ENCODE results near the gene DHX40.

The DHX40 gene

GRCh38 chr17:59634632-59635541 lies 69.5 kb downstream of the DHX40 start:
- Histone ChIP-seq H3K4me3 (ENCODE audit: insufficient read depth, low read length, poor library complexity, severe bottlenecking) (no peak overlapping the region), H4K20me1 (ENCODE audit: low read depth, low read length) (peaks cover 19% of the 10 kb centered on the region), H3K27ac (ENCODE audit: low read depth, low read length) (no peak overlapping the region), H2AFZ (ENCODE audit: low read depth, low read length, severe bottlenecking) (no peak overlapping the region), H3K9me3 (ENCODE audit: insufficient read depth, low read length) (no peaks in the 10 kb centered on the region), H3F3A (ENCODE audit: insufficient read depth) (peaks cover 5% of the 10 kb centered on the region; the same call in 1 of the 2 replicates), H3K79me2 (ENCODE audit: insufficient read depth, low read length) (peaks cover 97% of the 10 kb centered on the region), H3K9me2 (replicated peaks; ENCODE audit: insufficient read depth, low read length) (no peaks in the 10 kb centered on the region), H3K36me3 (ENCODE audit: low read length) (no peaks in the 10 kb centered on the region), H3K4me2 (ENCODE audit: low read depth, low read length, poor library complexity, severe bottlenecking) (no peak overlapping the region), H3K27me3 (ENCODE audit: low read length) (no peaks in the 10 kb centered on the region), H3K9ac (ENCODE audit: low read length) (no peak overlapping the region)
- TF ChIP-seq, protein P1, sequence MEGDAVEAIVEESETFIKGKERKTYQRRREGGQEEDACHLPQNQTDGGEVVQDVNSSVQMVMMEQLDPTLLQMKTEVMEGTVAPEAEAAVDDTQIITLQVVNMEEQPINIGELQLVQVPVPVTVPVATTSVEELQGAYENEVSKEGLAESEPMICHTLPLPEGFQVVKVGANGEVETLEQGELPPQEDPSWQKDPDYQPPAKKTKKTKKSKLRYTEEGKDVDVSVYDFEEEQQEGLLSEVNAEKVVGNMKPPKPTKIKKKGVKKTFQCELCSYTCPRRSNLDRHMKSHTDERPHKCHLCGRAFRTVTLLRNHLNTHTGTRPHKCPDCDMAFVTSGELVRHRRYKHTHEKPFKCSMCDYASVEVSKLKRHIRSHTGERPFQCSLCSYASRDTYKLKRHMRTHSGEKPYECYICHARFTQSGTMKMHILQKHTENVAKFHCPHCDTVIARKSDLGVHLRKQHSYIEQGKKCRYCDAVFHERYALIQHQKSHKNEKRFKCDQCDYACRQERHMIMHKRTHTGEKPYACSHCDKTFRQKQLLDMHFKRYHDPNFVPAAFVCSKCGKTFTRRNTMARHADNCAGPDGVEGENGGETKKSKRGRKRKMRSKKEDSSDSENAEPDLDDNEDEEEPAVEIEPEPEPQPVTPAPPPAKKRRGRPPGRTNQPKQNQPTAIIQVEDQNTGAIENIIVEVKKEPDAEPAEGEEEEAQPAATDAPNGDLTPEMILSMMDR (IDR thresholded peaks at IDR 0.05; ENCODE audit: insufficient read depth, low read length, poor library complexity, severe bottlenecking): no peak
- no peak for TF ChIP-seq EZH2phosphoT487 (conservative IDR thresholded peaks at IDR 0.05; ENCODE audit: low read length)

- Histone ChIP-seq H3K4me3 (ENCODE audit: insufficient read depth, low read length, poor library complexity, severe bottlenecking) (no peak overlapping the region), H3K9ac (ENCODE audit: low read length) (no peak overlapping the region), H3K27ac (ENCODE audit: low read depth, low read length) (no peak overlapping the region), H3K36me3 (ENCODE audit: low read length) (no peaks in the 10 kb centered on the region), H3K9me3 (ENCODE audit: insufficient read depth, low read length) (no peaks in the 10 kb centered on the region), H4K20me1 (ENCODE audit: low read depth, low read length) (peaks cover 29% of the 10 kb centered on the region), H3K4me2 (ENCODE audit: low read depth, low read length, poor library complexity, severe bottlenecking) (no peak overlapping the region), H3K27me3 (ENCODE audit: low read length) (no peaks in the 10 kb centered on the region), H3F3A (ENCODE audit: insufficient read depth) (peaks cover 21% of the 10 kb centered on the region), H3K79me2 (ENCODE audit: insufficient read depth, low read length) (peaks cover 97% of the 10 kb centered on the region), H3K9me2 (replicated peaks; ENCODE audit: insufficient read depth, low read length) (no peaks in the 10 kb centered on the region), H2AFZ (ENCODE audit: low read depth, low read length, severe bottlenecking) (no peak overlapping the region)
- TF ChIP-seq, protein P1 (IDR thresholded peaks at IDR 0.05; ENCODE audit: insufficient read depth, low read length, poor library complexity, severe bottlenecking): no peak
- no peak for TF ChIP-seq EZH2phosphoT487 (conservative IDR thresholded peaks at IDR 0.05; ENCODE audit: low read length)
Observed at GRCh38 chr17:59637611-59638310, 72.4 kb downstream of the DHX40 start.

DNA sequence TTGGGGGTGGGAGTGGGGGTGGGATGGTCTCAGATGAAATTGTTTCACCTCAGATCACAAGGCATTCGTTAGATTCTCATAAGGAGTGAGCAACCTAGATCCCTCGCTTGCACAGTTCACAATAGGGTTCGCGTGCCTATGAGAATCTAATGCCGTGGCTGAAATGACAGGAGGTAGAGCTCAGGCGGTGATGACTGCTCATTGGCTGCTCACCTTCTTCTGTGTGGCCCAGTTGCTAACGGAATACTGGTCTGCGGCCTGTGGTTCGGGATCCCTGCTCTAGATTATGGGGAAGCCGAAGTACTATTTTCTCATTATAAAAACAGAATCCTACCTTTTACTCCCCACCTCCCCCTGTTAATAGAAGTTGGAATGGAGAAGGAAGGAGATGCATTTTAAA lies 73.1 kb downstream of the DHX40 start:
- no peak overlapping the region for H3K4me3 ChIP-seq (ENCODE audit: insufficient read depth, low read length, poor library complexity, severe bottlenecking)
- H3K9ac ChIP-seq (ENCODE audit: low read length): no peak overlapping the region
- H3K9me2 ChIP-seq (replicated peaks; ENCODE audit: insufficient read depth, low read length): no peaks in the 10 kb centered on the region
- TF ChIP-seq EZH2phosphoT487 (conservative IDR thresholded peaks at IDR 0.05; ENCODE audit: low read length): no peak
- TF ChIP-seq, protein P1 (IDR thresholded peaks at IDR 0.05; ENCODE audit: insufficient read depth, low read length, poor library complexity, severe bottlenecking): no peak
- H3K27me3 ChIP-seq (ENCODE audit: low read length): no peaks in the 10 kb centered on the region
- no peaks in the 10 kb centered on the region for H3K36me3 ChIP-seq (ENCODE audit: low read length)
- no peak overlapping the region for H2AFZ ChIP-seq (ENCODE audit: low read depth, low read length, severe bottlenecking)
- peaks cover 37% of the 10 kb centered on the region for H4K20me1 ChIP-seq (ENCODE audit: low read depth, low read length)
- H3K79me2 ChIP-seq (ENCODE audit: insufficient read depth, low read length): peaks cover 97% of the 10 kb centered on the region
- H3K9me3 ChIP-seq (ENCODE audit: insufficient read depth, low read length): no peaks in the 10 kb centered on the region
- H3F3A ChIP-seq (ENCODE audit: insufficient read depth): peaks cover 24% of the 10 kb centered on the region
- no peak overlapping the region for H3K27ac ChIP-seq (ENCODE audit: low read depth, low read length)
- H3K4me2 ChIP-seq (ENCODE audit: low read depth, low read length, poor library complexity, severe bottlenecking): no peak overlapping the region

All from SU-DHL-6 (cell line).